ENCODE measurements around the gene ATP5F1B.

GRCh38 chr12:56604355-56604754 is 41.4 kb downstream of the ATP5F1B start:
- TF ChIP-seq POLR2A (IDR thresholded peaks at IDR 0.05; ENCODE audit: low read length) (no peak), GATA1 (IDR thresholded peaks at IDR 0.05; ENCODE audit: low read depth, low read length) (no peak)
